HepG2 (cell line): ENCODE measurements around the gene IZUMO4. TPM values are rescaled to one million over a fixed set of nuclear protein-coding genes. Genes with fewer than 3 reads are reported as not detected.
A peak's percentile ranks its signal among the peaks of the same experiment; 100 is the strongest.

ENCODE experiments used
- HIVEP1 ChIP-seq: sonication (generic); formaldehyde crosslinking; IDR thresholded peaks from 2 replicates; pipeline ENCODE4 v1.4.0; 2020; ENCODE audit warnings: mild to moderate bottlenecking, missing genetic modification reagents
- NR2F6 ChIP-seq, 2 experiments: IDR thresholded peaks; 2 replicates each; pipeline ENCODE4 v1.6.1; 2016; ENCODE audit warnings: antibody characterized with exemption in 1 of 2, mild to moderate bottlenecking in 1 of 2
- SNRNP70 ChIP-seq: fragments of 200-400 bp; formaldehyde crosslinking; IDR thresholded peaks from 2 replicates; pipeline ENCODE4 v1.6.1; 2017; ENCODE audit warnings: mild to moderate bottlenecking, low read depth, low read length, moderate library complexity
- ZFX ChIP-seq: sonication (generic); formaldehyde crosslinking; IDR thresholded peaks from 2 replicates; pipeline ENCODE4 v1.4.0; 2020; ENCODE audit warnings: mild to moderate bottlenecking, low read depth, missing genetic modification reagents, moderate library complexity
- ZNF564 ChIP-seq: sonication (generic); formaldehyde crosslinking; IDR thresholded peaks from 2 replicates; pipeline ENCODE4 v1.8.1; 2023; ENCODE audit warnings: mild to moderate bottlenecking, missing genetic modification reagents
- ZNF749 ChIP-seq: sonication (generic); formaldehyde crosslinking; IDR thresholded peaks from 2 replicates; pipeline ENCODE4 v1.8.0; 2022; ENCODE audit warnings: mild to moderate bottlenecking, missing genetic modification reagents, moderate library complexity, borderline replicate concordance
- ZNF850 ChIP-seq: sonication (generic); formaldehyde crosslinking; conservative IDR thresholded peaks from 2 replicates; pipeline ENCODE4 v1.9.0; 2021; ENCODE audit warnings: mild to moderate bottlenecking, missing genetic modification reagents
- polyA plus RNA-seq, 8 experiments: library from polyadenylated mRNA; depleted of rRNA in 3 of 8; stranded (reverse) in 7 of 8; unstranded in 1 of 8; fragments of >200 nt; fragmentation: Illumina TruSeq in 4 of 8; extraction: Trizol in 4 of 8; gene quantifications; 2 replicates each; pipeline versions ENCODE4 v1.2.1 to v1.2.3, GENCODE V29; 2011 to 2016; ENCODE audit warnings: low read depth in 4 of 8, missing spikeins in 1 of 8, mixed read lengths in 1 of 8; ENCODE audit not compliant: insufficient read depth in 1 of 8
- total RNA-seq, 5 experiments: library from RNA; depleted of rRNA; stranded (reverse); fragments of >200 nt; fragmentation: Illumina TruSeq; extraction: Trizol; gene quantifications; 2 replicates each; pipeline ENCODE4 v1.2.3, GENCODE V29; 2016; ENCODE audit warnings: low read depth in 1 of 5
- TF ChIP-seq, protein P1 (sequence below): sonication (generic); formaldehyde crosslinking; IDR thresholded peaks from 2 replicates; pipeline ENCODE4 v1.5.1; 2020; ENCODE audit warnings: missing genetic modification reagents, mild to moderate bottlenecking, borderline replicate concordance
- TF ChIP-seq, protein P2 (sequence below): sonication (generic); formaldehyde crosslinking; IDR thresholded peaks from 2 replicates; pipeline ENCODE4 v1.4.0; 2020; ENCODE audit warnings: missing genetic modification reagents, borderline replicate concordance
- TF ChIP-seq, protein P3 (sequence below): sonication (generic); formaldehyde crosslinking; IDR thresholded peaks from 2 replicates; pipeline ENCODE4 v1.4.0; 2020; ENCODE audit warnings: mild to moderate bottlenecking, missing genetic modification reagents
- TF ChIP-seq, protein P4 (sequence below): sonication (generic); formaldehyde crosslinking; IDR thresholded peaks from 2 replicates; pipeline ENCODE4 v1.4.0; 2020; ENCODE audit warnings: mild to moderate bottlenecking, low read depth, missing genetic modification reagents
- TF ChIP-seq, protein P5 (sequence below): sonication (generic); formaldehyde crosslinking; conservative IDR thresholded peaks from 2 replicates; pipeline ENCODE4 v1.5.0; 2020; ENCODE audit warnings: missing genetic modification reagents
- TF ChIP-seq, protein P6 (sequence below): sonication (generic); formaldehyde crosslinking; IDR thresholded peaks from 2 replicates; pipeline ENCODE4 v1.9.0; 2021; ENCODE audit warnings: missing genetic modification reagents, borderline replicate concordance

The IZUMO4 gene
- total and polyA plus RNA-seq, 2 of the 13 experiments (the other 11 are each of a cell fraction or from before 2014, with no cell fraction given): 0.77 to 3.9 TPM

DNA sequence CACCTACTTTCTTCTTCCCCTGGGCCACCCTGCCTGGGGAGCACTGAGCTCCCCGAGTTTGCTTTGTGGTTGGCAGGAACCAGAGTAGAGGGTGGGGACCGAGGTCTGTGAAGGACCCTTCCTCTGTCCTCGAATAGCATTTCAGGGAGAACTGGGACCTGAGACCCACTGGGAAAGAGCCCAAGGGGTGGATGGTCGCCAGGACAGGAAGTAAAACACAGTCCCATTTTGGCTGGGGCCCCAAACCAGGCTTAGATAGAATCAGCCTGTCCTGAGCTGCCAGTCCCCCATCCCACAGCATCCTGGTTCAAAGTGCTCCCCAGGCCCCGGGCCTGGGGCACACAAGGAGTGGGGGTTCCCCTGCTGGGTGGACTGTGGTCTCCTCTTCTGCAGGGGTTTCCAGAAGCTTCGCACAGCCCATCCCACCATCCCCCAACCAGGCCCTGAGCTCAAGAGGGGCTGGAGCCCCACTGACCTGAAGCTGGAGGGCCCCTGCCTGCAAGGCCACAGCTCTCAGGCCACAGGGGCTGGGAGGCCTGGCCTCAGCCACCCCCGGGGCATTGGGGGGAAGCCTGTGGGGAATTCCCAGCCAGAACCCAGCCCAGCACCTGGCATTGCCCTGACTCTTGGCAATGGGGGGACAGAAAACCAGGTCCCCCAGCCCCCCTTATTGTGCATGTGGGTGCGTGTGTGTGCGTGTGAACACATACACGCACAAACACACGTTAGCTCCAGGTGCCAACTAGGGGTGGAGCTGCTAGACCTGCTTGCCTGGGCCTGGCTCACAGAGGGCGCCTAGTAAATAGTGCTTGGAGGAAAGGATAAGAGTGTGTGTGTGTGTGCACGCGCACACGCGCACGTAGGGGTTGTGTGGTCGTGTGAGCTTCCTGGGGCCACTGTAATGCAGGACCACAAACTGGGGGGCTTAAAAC, 44.7 kb upstream of the IZUMO4 start (continued):
- TF ChIP-seq, protein P1, sequence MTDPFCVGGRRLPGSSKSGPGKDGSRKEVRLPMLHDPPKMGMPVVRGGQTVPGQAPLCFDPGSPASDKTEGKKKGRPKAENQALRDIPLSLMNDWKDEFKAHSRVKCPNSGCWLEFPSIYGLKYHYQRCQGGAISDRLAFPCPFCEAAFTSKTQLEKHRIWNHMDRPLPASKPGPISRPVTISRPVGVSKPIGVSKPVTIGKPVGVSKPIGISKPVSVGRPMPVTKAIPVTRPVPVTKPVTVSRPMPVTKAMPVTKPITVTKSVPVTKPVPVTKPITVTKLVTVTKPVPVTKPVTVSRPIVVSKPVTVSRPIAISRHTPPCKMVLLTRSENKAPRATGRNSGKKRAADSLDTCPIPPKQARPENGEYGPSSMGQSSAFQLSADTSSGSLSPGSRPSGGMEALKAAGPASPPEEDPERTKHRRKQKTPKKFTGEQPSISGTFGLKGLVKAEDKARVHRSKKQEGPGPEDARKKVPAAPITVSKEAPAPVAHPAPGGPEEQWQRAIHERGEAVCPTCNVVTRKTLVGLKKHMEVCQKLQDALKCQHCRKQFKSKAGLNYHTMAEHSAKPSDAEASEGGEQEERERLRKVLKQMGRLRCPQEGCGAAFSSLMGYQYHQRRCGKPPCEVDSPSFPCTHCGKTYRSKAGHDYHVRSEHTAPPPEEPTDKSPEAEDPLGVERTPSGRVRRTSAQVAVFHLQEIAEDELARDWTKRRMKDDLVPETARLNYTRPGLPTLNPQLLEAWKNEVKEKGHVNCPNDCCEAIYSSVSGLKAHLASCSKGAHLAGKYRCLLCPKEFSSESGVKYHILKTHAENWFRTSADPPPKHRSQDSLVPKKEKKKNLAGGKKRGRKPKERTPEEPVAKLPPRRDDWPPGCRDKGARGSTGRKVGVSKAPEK (CRISPR knock-in tag): no peak
- TF ChIP-seq ZNF564: no peak
- TF ChIP-seq ZNF850: no peak
- peak; percentile 71 for TF ChIP-seq ZFX (CRISPR knock-in tag)
- no peak; the same call in 1 of the 2 replicates for TF ChIP-seq NR2F6 (IDR thresholded peaks at IDR 0.05)
- TF ChIP-seq NR2F6 (CRISPR knock-in tag; IDR thresholded peaks at IDR 0.05): peak; percentile 8; the same call in 1 of the 2 replicates
- TF ChIP-seq ZNF749 (CRISPR knock-in tag): no peak
- TF ChIP-seq, protein P2, sequence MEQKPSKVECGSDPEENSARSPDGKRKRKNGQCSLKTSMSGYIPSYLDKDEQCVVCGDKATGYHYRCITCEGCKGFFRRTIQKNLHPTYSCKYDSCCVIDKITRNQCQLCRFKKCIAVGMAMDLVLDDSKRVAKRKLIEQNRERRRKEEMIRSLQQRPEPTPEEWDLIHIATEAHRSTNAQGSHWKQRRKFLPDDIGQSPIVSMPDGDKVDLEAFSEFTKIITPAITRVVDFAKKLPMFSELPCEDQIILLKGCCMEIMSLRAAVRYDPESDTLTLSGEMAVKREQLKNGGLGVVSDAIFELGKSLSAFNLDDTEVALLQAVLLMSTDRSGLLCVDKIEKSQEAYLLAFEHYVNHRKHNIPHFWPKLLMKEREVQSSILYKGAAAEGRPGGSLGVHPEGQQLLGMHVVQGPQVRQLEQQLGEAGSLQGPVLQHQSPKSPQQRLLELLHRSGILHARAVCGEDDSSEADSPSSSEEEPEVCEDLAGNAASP: no peak
- TF ChIP-seq, protein P3, sequence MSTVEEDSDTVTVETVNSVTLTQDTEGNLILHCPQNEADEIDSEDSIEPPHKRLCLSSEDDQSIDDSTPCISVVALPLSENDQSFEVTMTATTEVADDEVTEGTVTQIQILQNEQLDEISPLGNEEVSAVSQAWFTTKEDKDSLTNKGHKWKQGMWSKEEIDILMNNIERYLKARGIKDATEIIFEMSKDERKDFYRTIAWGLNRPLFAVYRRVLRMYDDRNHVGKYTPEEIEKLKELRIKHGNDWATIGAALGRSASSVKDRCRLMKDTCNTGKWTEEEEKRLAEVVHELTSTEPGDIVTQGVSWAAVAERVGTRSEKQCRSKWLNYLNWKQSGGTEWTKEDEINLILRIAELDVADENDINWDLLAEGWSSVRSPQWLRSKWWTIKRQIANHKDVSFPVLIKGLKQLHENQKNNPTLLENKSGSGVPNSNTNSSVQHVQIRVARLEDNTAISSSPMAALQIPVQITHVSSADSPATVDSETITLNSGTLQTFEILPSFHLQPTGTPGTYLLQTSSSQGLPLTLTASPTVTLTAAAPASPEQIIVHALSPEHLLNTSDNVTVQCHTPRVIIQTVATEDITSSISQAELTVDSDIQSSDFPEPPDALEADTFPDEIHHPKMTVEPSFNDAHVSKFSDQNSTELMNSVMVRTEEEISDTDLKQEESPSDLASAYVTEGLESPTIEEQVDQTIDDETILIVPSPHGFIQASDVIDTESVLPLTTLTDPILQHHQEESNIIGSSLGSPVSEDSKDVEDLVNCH (CRISPR knock-in tag): no peak
- TF ChIP-seq, protein P4, sequence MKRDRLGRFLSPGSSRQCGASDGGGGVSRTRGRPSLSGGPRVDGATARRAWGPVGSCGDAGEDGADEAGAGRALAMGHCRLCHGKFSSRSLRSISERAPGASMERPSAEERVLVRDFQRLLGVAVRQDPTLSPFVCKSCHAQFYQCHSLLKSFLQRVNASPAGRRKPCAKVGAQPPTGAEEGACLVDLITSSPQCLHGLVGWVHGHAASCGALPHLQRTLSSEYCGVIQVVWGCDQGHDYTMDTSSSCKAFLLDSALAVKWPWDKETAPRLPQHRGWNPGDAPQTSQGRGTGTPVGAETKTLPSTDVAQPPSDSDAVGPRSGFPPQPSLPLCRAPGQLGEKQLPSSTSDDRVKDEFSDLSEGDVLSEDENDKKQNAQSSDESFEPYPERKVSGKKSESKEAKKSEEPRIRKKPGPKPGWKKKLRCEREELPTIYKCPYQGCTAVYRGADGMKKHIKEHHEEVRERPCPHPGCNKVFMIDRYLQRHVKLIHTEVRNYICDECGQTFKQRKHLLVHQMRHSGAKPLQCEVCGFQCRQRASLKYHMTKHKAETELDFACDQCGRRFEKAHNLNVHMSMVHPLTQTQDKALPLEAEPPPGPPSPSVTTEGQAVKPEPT (CRISPR knock-in tag): no peak
- TF ChIP-seq, protein P5, sequence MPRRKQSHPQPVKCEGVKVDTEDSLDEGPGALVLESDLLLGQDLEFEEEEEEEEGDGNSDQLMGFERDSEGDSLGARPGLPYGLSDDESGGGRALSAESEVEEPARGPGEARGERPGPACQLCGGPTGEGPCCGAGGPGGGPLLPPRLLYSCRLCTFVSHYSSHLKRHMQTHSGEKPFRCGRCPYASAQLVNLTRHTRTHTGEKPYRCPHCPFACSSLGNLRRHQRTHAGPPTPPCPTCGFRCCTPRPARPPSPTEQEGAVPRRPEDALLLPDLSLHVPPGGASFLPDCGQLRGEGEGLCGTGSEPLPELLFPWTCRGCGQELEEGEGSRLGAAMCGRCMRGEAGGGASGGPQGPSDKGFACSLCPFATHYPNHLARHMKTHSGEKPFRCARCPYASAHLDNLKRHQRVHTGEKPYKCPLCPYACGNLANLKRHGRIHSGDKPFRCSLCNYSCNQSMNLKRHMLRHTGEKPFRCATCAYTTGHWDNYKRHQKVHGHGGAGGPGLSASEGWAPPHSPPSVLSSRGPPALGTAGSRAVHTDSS (CRISPR knock-in tag): no peak
- peak; percentile 61; the same call in 1 of the 2 replicates for TF ChIP-seq HIVEP1 (CRISPR knock-in tag)
- TF ChIP-seq SNRNP70: no peak
- TF ChIP-seq, protein P6, sequence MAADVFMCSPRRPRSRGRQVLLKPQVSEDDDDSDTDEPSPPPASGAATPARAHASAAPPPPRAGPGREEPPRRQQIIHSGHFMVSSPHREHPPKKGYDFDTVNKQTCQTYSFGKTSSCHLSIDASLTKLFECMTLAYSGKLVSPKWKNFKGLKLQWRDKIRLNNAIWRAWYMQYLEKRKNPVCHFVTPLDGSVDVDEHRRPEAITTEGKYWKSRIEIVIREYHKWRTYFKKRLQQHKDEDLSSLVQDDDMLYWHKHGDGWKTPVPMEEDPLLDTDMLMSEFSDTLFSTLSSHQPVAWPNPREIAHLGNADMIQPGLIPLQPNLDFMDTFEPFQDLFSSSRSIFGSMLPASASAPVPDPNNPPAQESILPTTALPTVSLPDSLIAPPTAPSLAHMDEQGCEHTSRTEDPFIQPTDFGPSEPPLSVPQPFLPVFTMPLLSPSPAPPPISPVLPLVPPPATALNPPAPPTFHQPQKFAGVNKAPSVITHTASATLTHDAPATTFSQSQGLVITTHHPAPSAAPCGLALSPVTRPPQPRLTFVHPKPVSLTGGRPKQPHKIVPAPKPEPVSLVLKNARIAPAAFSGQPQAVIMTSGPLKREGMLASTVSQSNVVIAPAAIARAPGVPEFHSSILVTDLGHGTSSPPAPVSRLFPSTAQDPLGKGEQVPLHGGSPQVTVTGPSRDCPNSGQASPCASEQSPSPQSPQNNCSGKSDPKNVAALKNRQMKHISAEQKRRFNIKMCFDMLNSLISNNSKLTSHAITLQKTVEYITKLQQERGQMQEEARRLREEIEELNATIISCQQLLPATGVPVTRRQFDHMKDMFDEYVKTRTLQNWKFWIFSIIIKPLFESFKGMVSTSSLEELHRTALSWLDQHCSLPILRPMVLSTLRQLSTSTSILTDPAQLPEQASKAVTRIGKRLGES: no peak
